HEK293 (cell line): ENCODE results near the gene EFHC1.

ENCODE experiments used
- CTCF ChIA-PET: fragments of 350-600 bp; formaldehyde crosslinking; extraction: SDS; loops from one replicate; lab custom pipeline; 2021; ENCODE audit warnings: antibody characterized with exemption; lab: Yijun Ruan, JAX
- POLR2A ChIA-PET: fragments of 300-600 bp; formaldehyde crosslinking; extraction: SDS; loops from one replicate; lab custom pipeline; 2020; ENCODE audit warnings: antibody characterized with exemption, inconsistent platforms; lab: Yijun Ruan, JAX
- H3K27ac ChIP-seq: fragments of 200-500 bp; sonication (Bioruptor generic); 2 replicates; pipeline ENCODE4 v1.5.1; 2014; ENCODE audit warnings: low read depth, low read length, control low read depth, inconsistent platforms; ENCODE audit errors: extremely low read depth
- H3K36me3 ChIP-seq, 2 experiments: fragments of 200-500 bp in 1 of 2; sonication (Bioruptor generic) in 1 of 2; 1 replicate in 1 of 2; 2 replicates in 1 of 2; pipeline ENCODE4 v1.5.1; 2014 to 2017; ENCODE audit warnings: inconsistent platforms in 2 of 2, low read length in 2 of 2; ENCODE audit not compliant: control insufficient read depth in 2 of 2, insufficient read depth in 1 of 2
- H3K4me1 ChIP-seq: fragments of 200-500 bp; sonication (Bioruptor generic); 2 replicates; pipeline ENCODE4 v1.5.1; 2014; ENCODE audit warnings: mild to moderate bottlenecking, low read length, inconsistent platforms; ENCODE audit not compliant: control insufficient read depth, insufficient read depth
- H3K4me3 ChIP-seq: 2 replicates; pipeline ENCODE4 v1.5.1; 2011; ENCODE audit warnings: low read depth, mild to moderate bottlenecking, control low read depth, low read length, moderate library complexity
- H3K9me3 ChIP-seq: fragments of 200-500 bp; sonication (Bioruptor generic); 2 replicates; pipeline ENCODE4 v1.5.1; 2014; ENCODE audit warnings: low read depth, low read length, inconsistent platforms; ENCODE audit not compliant: control insufficient read depth, insufficient read depth
- GFI1B ChIP-seq: fragments of 450-650 bp; formaldehyde crosslinking; IDR thresholded peaks from 2 replicates; pipeline ENCODE4 v1.5.1; 2016; ENCODE audit warnings: missing biosample characterization, missing genetic modification characterization
- OSR2 ChIP-seq: fragments of 450-650 bp; formaldehyde crosslinking; IDR thresholded peaks from 2 replicates; pipeline ENCODE4 v1.5.1; 2016; ENCODE audit warnings: missing biosample characterization, missing genetic modification characterization
- PRDM1 ChIP-seq: fragments of 450-650 bp; formaldehyde crosslinking; IDR thresholded peaks from 2 replicates; pipeline ENCODE4; 2016; ENCODE audit warnings: missing biosample characterization, missing genetic modification characterization
- TCF7L2 ChIP-seq: IDR thresholded peaks from 2 replicates; pipeline ENCODE4 v1.6.1; 2011; ENCODE audit warnings: low read depth, mild to moderate bottlenecking, inconsistent platforms, low read length, moderate library complexity, borderline replicate concordance
- ZBTB8A ChIP-seq: fragments of 450-650 bp; formaldehyde crosslinking; IDR thresholded peaks from 2 replicates; pipeline ENCODE4 v1.5.1; 2016; ENCODE audit warnings: missing biosample characterization, missing genetic modification characterization
- ZFP37 ChIP-seq: fragments of 450-650 bp; formaldehyde crosslinking; IDR thresholded peaks from 2 replicates; pipeline ENCODE4 v1.5.1; 2016; ENCODE audit warnings: missing biosample characterization, missing genetic modification characterization
- ZNF112 ChIP-seq: fragments of 450-650 bp; formaldehyde crosslinking; IDR thresholded peaks from 2 replicates; pipeline ENCODE4 v1.5.0; 2017; ENCODE audit warnings: missing biosample characterization, missing genetic modification characterization
- ZNF223 ChIP-seq: fragments of 450-650 bp; formaldehyde crosslinking; IDR thresholded peaks from 2 replicates; pipeline ENCODE4 v1.5.1; 2016; ENCODE audit warnings: missing biosample characterization, missing genetic modification characterization
- ZNF266 ChIP-seq: fragments of 450-650 bp; formaldehyde crosslinking; IDR thresholded peaks from 2 replicates; pipeline ENCODE4 v1.5.1; 2016; ENCODE audit warnings: missing biosample characterization, missing genetic modification characterization, low read depth
- ZNF292 ChIP-seq: fragments of 450-650 bp; formaldehyde crosslinking; IDR thresholded peaks from 2 replicates; pipeline ENCODE4 v1.5.1; 2016; ENCODE audit warnings: low read depth, missing biosample characterization, missing genetic modification characterization, borderline replicate concordance
- ZNF433 ChIP-seq: fragments of 450-650 bp; formaldehyde crosslinking; IDR thresholded peaks from 2 replicates; pipeline ENCODE4 v1.5.1; 2016; ENCODE audit warnings: missing biosample characterization, missing genetic modification characterization, low read depth
- ZNF501 ChIP-seq: fragments of 450-650 bp; formaldehyde crosslinking; IDR thresholded peaks from 2 replicates; pipeline ENCODE4 v1.5.1; 2016; ENCODE audit warnings: missing biosample characterization, missing genetic modification characterization
- ZNF654 ChIP-seq: fragments of 450-650 bp; formaldehyde crosslinking; IDR thresholded peaks from 2 replicates; pipeline ENCODE4 v1.5.1; 2016; ENCODE audit warnings: low read depth, missing biosample characterization, missing genetic modification characterization
- ZNF660 ChIP-seq: fragments of 450-650 bp; IDR thresholded peaks from 2 replicates; pipeline ENCODE4 v1.5.1; 2018; ENCODE audit warnings: missing biosample characterization, mild to moderate bottlenecking, missing genetic modification characterization
- ZNF776 ChIP-seq: fragments of 450-650 bp; formaldehyde crosslinking; IDR thresholded peaks from 2 replicates; pipeline ENCODE4 v1.5.0; 2017; ENCODE audit warnings: missing biosample characterization, missing genetic modification characterization, borderline replicate concordance
- ZNF791 ChIP-seq: fragments of 450-650 bp; formaldehyde crosslinking; IDR thresholded peaks from 2 replicates; pipeline ENCODE4 v1.5.1; 2016; ENCODE audit warnings: missing biosample characterization, missing genetic modification characterization
- ZXDB ChIP-seq: fragments of 450-650 bp; formaldehyde crosslinking; IDR thresholded peaks from 2 replicates; pipeline ENCODE4 v1.5.1; 2016; ENCODE audit warnings: missing biosample characterization, missing genetic modification characterization
- TF ChIP-seq, protein P1 (sequence below): fragments of 450-650 bp; formaldehyde crosslinking; IDR thresholded peaks from 2 replicates; pipeline ENCODE4 v1.5.1; 2016; ENCODE audit warnings: missing biosample characterization, missing genetic modification characterization
- TF ChIP-seq, protein P2 (sequence below): fragments of 450-650 bp; formaldehyde crosslinking; IDR thresholded peaks from 2 replicates; pipeline ENCODE4 v1.5.1; 2016; ENCODE audit warnings: missing biosample characterization, missing genetic modification characterization
- TF ChIP-seq, protein P3 (sequence below): fragments of 450-650 bp; formaldehyde crosslinking; IDR thresholded peaks from 2 replicates; pipeline ENCODE4 v1.5.1; 2016; ENCODE audit warnings: missing biosample characterization, missing genetic modification characterization
- TF ChIP-seq, protein P4 (sequence below): fragments of 450-650 bp; formaldehyde crosslinking; IDR thresholded peaks from 2 replicates; pipeline ENCODE4 v1.5.1; 2016; ENCODE audit warnings: missing biosample characterization, missing genetic modification characterization

The EFHC1 gene

DNA sequence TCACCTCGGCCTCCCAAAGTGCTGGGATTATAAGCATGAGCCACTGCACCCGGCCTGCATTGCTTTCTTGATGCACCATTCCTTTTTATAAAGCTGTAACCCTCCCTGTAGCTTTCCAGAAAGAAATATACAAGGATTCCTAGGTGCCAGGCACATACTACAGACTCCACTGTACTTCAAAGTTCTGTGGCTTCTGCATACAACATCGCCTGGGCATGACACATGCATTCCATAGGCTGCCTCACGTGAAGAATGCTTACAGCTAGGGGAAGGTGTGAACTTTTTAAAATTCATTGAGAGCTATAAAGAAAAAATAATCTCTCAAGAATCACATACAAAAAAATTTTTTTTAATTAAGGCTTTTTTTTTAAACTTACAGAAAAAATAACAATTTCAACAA, 106.5 kb downstream of the EFHC1 start (continued):
- TF ChIP-seq ZNF660 (tag by site-specific recombination) (no peak), ZFP37 (tag by site-specific recombination) (no peak)
- TF ChIP-seq, protein P1, sequence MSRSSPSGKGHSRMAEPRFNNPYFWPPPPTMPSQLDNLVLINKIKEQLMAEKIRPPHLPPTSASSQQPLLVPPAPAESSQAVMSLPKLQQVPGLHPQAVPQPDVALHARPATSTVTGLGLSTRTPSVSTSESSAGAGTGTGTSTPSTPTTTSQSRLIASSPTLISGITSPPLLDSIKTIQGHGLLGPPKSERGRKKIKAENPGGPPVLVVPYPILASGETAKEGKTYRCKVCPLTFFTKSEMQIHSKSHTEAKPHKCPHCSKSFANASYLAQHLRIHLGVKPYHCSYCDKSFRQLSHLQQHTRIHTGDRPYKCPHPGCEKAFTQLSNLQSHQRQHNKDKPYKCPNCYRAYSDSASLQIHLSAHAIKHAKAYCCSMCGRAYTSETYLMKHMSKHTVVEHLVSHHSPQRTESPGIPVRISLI = no peak

DNA sequence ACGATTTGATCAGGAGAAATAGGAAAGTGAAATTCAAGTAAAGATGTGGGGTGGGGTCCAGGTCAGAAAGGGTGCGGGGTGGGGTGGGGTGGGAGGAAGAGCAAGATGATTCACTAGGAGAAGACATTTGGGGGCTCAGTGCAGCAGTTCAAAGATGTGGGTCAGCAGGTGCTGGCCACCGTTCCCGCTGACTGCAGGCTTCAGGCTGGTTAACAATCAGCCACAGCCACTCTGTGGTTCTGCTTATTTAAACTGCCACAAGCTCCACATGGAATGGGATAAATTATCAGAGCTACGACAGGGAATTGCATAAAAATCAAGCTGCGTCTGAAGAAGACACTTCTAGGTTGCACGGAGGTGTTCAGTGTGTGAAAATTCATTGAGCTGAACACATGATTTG, 107.3 kb downstream of the EFHC1 start:
- no peak overlapping the region for H3K27ac ChIP-seq
- no peaks in the 10 kb centered on the region for H3K9me3 ChIP-seq
- CTCF ChIA-PET = interaction anchor here (0.6 to 1.5 kb wide), 6 partner anchors 8 to 136 kb away, joined by 3 to 5 read pairs (median 3); no protein-coding TSS in a partner anchor
- TF ChIP-seq ZNF112 (tag by site-specific recombination) (no peak), ZNF776 (tag by site-specific recombination) (no peak), PRDM1 (tag by site-specific recombination) (no peak), ZNF266 (tag by site-specific recombination) (no peak), ZNF654 (tag by site-specific recombination) (no peak), OSR2 (tag by site-specific recombination) (no peak), ZNF292 (tag by site-specific recombination) (no peak), TCF7L2 (no peak), ZNF223 (tag by site-specific recombination) (no peak), ZBTB8A (tag by site-specific recombination) (no peak), GFI1B (tag by site-specific recombination) (no peak), ZXDB (tag by site-specific recombination) (no peak), ZNF501 (no peak), ZNF791 (no peak), ZNF433 (tag by site-specific recombination) (no peak)
- TF ChIP-seq, protein P2, sequence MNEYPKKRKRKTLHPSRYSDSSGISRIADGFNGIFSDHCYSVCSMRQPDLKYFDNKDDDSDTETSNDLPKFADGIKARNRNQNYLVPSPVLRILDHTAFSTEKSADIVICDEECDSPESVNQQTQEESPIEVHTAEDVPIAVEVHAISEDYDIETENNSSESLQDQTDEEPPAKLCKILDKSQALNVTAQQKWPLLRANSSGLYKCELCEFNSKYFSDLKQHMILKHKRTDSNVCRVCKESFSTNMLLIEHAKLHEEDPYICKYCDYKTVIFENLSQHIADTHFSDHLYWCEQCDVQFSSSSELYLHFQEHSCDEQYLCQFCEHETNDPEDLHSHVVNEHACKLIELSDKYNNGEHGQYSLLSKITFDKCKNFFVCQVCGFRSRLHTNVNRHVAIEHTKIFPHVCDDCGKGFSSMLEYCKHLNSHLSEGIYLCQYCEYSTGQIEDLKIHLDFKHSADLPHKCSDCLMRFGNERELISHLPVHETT (tag by site-specific recombination) = no peak
- TF ChIP-seq, protein P3, sequence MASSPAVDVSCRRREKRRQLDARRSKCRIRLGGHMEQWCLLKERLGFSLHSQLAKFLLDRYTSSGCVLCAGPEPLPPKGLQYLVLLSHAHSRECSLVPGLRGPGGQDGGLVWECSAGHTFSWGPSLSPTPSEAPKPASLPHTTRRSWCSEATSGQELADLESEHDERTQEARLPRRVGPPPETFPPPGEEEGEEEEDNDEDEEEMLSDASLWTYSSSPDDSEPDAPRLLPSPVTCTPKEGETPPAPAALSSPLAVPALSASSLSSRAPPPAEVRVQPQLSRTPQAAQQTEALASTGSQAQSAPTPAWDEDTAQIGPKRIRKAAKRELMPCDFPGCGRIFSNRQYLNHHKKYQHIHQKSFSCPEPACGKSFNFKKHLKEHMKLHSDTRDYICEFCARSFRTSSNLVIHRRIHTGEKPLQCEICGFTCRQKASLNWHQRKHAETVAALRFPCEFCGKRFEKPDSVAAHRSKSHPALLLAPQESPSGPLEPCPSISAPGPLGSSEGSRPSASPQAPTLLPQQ (tag by site-specific recombination) = no peak
- TF ChIP-seq, protein P4, sequence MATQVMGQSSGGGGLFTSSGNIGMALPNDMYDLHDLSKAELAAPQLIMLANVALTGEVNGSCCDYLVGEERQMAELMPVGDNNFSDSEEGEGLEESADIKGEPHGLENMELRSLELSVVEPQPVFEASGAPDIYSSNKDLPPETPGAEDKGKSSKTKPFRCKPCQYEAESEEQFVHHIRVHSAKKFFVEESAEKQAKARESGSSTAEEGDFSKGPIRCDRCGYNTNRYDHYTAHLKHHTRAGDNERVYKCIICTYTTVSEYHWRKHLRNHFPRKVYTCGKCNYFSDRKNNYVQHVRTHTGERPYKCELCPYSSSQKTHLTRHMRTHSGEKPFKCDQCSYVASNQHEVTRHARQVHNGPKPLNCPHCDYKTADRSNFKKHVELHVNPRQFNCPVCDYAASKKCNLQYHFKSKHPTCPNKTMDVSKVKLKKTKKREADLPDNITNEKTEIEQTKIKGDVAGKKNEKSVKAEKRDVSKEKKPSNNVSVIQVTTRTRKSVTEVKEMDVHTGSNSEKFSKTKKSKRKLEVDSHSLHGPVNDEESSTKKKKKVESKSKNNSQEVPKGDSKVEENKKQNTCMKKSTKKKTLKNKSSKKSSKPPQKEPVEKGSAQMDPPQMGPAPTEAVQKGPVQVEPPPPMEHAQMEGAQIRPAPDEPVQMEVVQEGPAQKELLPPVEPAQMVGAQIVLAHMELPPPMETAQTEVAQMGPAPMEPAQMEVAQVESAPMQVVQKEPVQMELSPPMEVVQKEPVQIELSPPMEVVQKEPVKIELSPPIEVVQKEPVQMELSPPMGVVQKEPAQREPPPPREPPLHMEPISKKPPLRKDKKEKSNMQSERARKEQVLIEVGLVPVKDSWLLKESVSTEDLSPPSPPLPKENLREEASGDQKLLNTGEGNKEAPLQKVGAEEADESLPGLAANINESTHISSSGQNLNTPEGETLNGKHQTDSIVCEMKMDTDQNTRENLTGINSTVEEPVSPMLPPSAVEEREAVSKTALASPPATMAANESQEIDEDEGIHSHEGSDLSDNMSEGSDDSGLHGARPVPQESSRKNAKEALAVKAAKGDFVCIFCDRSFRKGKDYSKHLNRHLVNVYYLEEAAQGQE = no peak
- peaks cover 0 to 3% of the 10 kb centered on the region in 2 experiments; a peak in 1 of 3 replicates for H3K36me3 ChIP-seq
- POLR2A ChIA-PET = interaction anchor here (1.3 kb wide), 1 partner anchor 12 kb away, joined by 3 read pairs; no protein-coding TSS in a partner anchor
- peaks cover 9% of the 10 kb centered on the region; the same call in 1 of the 2 replicates for H3K4me1 ChIP-seq
- H3K4me3 ChIP-seq = no peak overlapping the region
